GM23338 (cell line): ENCODE data around the gene BCAS1. TPM values are rescaled to one million over a fixed set of nuclear protein-coding genes. Genes with fewer than 3 reads are reported as not detected.

Experiments
- ATAC-seq: fragments of 200-7000 bp; cut with Tn5 transposase; 3 replicates; pipeline ENCODE4 v1.9.1; 2020
- DNase-seq: peaks from one replicate; pipeline ENCODE4 v3.0.0-alpha.2; 2015; ENCODE audit warnings: low spot score
- H2AFZ ChIP-seq: fragments of 200-600 bp; sonication (generic); 2 replicates; pipeline ENCODE4 v1.8.0; 2016; ENCODE audit warnings: antibody characterized with exemption, mild to moderate bottlenecking, moderate library complexity
- H3F3A ChIP-seq: fragments of 200-600 bp; sonication (generic); replicated peaks from 2 replicates; pipeline ENCODE4 v1.8.0; 2017; ENCODE audit warnings: antibody characterized with exemption, mixed run types, low read depth
- H3K27ac ChIP-seq: fragments of 200-600 bp; sonication (generic); 2 replicates; pipeline ENCODE4 v1.6.1; 2016; ENCODE audit warnings: low read depth
- H3K27me3 ChIP-seq: fragments of 200-600 bp; sonication (generic); 2 replicates; pipeline ENCODE4 v1.8.0; 2016; ENCODE audit warnings: mild to moderate bottlenecking, mixed run types, moderate library complexity; ENCODE audit not compliant: insufficient read depth
- H3K36me3 ChIP-seq: fragments of 200-600 bp; sonication (generic); 2 replicates; pipeline ENCODE4 v1.8.0; 2016; ENCODE audit warnings: mild to moderate bottlenecking; ENCODE audit not compliant: insufficient read depth
- H3K4me1 ChIP-seq: fragments of 200-600 bp; sonication (generic); 2 replicates; pipeline ENCODE4 v1.8.0; 2016; ENCODE audit warnings: mild to moderate bottlenecking, moderate library complexity; ENCODE audit not compliant: insufficient read depth
- H3K4me2 ChIP-seq: fragments of 200-600 bp; sonication (generic); 2 replicates; pipeline ENCODE4 v1.7.1; 2017; ENCODE audit warnings: mixed run types
- H3K4me3 ChIP-seq: fragments of 200-600 bp; sonication (generic); 2 replicates; pipeline ENCODE4 v1.6.1; 2016; ENCODE audit warnings: mixed run types
- H3K79me2 ChIP-seq: fragments of 200-600 bp; sonication (generic); replicated peaks from 2 replicates; pipeline ENCODE4 v1.8.0; 2017; ENCODE audit warnings: mild to moderate bottlenecking; ENCODE audit not compliant: insufficient read depth
- H3K9me2 ChIP-seq: fragments of 200-600 bp; sonication (generic); 2 replicates; pipeline ENCODE4 v1.8.0; 2017; ENCODE audit not compliant: insufficient read depth
- H4K20me1 ChIP-seq: fragments of 200-600 bp; sonication (generic); replicated peaks from 2 replicates; pipeline ENCODE4 v1.8.0; 2017; ENCODE audit warnings: mild to moderate bottlenecking; ENCODE audit not compliant: insufficient read depth
- H3K27ac Mint-ChIP-seq: 2 replicates; pipeline ENCODE4 v1.8.0; 2020; ENCODE audit warnings: inconsistent platforms, mild to moderate bottlenecking, moderate library complexity, mixed read lengths
- H3K27me3 Mint-ChIP-seq: 3 replicates; pipeline ENCODE4 v1.8.0; 2022; ENCODE audit warnings: low read depth, mild to moderate bottlenecking, moderate library complexity, mixed read lengths, inconsistent platforms; ENCODE audit not compliant: insufficient read depth, poor library complexity
- H3K36me3 Mint-ChIP-seq: 3 replicates; pipeline ENCODE4 v1.8.0; 2021; ENCODE audit warnings: low read depth, mild to moderate bottlenecking, inconsistent platforms, moderate library complexity, mixed read lengths
- H3K4me1 Mint-ChIP-seq: 3 replicates; pipeline ENCODE4 v1.8.0; 2020; ENCODE audit warnings: mild to moderate bottlenecking, inconsistent platforms, mixed read lengths
- H3K4me3 Mint-ChIP-seq: 3 replicates; pipeline ENCODE4 v1.8.0; 2021; ENCODE audit warnings: moderate library complexity, mild to moderate bottlenecking, inconsistent platforms, mixed read lengths
- H3K9me3 Mint-ChIP-seq: 3 replicates; pipeline ENCODE4 v1.8.0; 2020; ENCODE audit warnings: moderate library complexity, mild to moderate bottlenecking, inconsistent platforms, mixed read lengths
- EZH2 ChIP-seq: fragments of 200-600 bp; sonication (generic); IDR thresholded peaks from one replicate; pipeline ENCODE4 v1.8.0; 2017; ENCODE audit warnings: antibody characterized with exemption, mild to moderate bottlenecking, low read depth; ENCODE audit not compliant: unreplicated experiment
- EZH2phosphoT487 ChIP-seq: fragments of 200-600 bp; sonication (generic); IDR thresholded peaks from one replicate; pipeline ENCODE4 v1.8.1; 2018; ENCODE audit warnings: antibody characterized with exemption; ENCODE audit not compliant: unreplicated experiment
- POLR2AphosphoS5 ChIP-seq: IDR thresholded peaks from 2 replicates; pipeline ENCODE4 v1.6.1; 2016; ENCODE audit warnings: antibody characterized with exemption, low read depth
- STAT1 ChIP-seq: IDR thresholded peaks from one replicate; pipeline ENCODE4 v1.6.1; 2016; ENCODE audit warnings: antibody characterized with exemption; ENCODE audit not compliant: unreplicated experiment
- polyA plus RNA-seq: library from polyadenylated mRNA; unstranded; fragments of >200 nt; fragmentation: Nextera tagmentation; extraction: Ambion mirVana; gene quantifications from 2 replicates; pipeline ENCODE4 v1.2.1, GENCODE V29; 2016
- total RNA-seq: library from RNA; depleted of rRNA; stranded (reverse); fragments of >200 nt; shearing (Covaris generic); gene quantifications from 2 replicates; pipeline ENCODE4 v1.2.3, GENCODE V29; 2014
- TF ChIP-seq, protein P1 (sequence below): fragments of 250-450 bp; sonication (Bioruptor Pico); IDR thresholded peaks from 2 replicates; pipeline ENCODE4 v1.5.0; 2020; ENCODE audit warnings: mild to moderate bottlenecking, moderate library complexity
- TF ChIP-seq, protein P2 (sequence below): IDR thresholded peaks from one replicate; pipeline ENCODE4 v1.6.1; 2018; ENCODE audit warnings: antibody characterized with exemption; ENCODE audit not compliant: unreplicated experiment
- TF ChIP-seq, protein P3 (sequence below): IDR thresholded peaks from 2 replicates; pipeline ENCODE4 v1.6.1; 2016; ENCODE audit warnings: antibody characterized with exemption

Gene BCAS1
- total and polyA plus RNA-seq, 2 experiments from 2014 or later: 0.17 to 0.19 TPM

DNA sequence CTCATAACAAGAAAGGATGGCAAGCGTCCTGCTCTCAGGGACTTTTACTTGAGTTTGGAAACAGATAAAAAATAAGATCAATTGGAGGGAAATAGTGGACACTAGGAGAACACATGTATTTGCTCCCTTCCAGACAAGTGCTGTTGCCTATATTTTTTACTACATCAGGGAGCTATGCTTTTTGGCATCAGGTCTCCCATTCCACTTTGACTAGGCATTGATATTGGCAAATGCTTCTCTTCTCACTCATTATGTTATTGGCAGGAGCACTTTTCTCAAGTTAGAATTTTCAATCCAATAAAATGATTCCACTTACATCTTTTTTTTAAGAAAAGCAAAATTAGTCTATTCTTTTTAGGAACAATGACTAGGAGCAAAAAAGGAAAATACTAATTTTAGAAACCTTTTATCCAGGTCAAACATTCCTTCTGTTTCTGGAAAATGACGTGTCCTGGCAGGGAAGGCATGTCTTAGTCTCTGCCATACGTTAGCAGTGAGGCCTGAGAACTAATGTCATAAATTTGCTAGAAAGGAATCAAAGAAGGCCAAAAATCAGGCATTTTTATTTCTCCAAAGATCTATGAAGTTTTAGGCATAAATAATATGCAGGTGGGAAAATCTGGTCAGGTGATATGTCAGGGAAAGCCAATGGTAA lies 21.4 kb downstream of the BCAS1 start:
- TF ChIP-seq POLR2AphosphoS5 (no peak), STAT1 (no peak), EZH2phosphoT487 (no peak), EZH2 (no peak)
- TF ChIP-seq, protein P1, sequence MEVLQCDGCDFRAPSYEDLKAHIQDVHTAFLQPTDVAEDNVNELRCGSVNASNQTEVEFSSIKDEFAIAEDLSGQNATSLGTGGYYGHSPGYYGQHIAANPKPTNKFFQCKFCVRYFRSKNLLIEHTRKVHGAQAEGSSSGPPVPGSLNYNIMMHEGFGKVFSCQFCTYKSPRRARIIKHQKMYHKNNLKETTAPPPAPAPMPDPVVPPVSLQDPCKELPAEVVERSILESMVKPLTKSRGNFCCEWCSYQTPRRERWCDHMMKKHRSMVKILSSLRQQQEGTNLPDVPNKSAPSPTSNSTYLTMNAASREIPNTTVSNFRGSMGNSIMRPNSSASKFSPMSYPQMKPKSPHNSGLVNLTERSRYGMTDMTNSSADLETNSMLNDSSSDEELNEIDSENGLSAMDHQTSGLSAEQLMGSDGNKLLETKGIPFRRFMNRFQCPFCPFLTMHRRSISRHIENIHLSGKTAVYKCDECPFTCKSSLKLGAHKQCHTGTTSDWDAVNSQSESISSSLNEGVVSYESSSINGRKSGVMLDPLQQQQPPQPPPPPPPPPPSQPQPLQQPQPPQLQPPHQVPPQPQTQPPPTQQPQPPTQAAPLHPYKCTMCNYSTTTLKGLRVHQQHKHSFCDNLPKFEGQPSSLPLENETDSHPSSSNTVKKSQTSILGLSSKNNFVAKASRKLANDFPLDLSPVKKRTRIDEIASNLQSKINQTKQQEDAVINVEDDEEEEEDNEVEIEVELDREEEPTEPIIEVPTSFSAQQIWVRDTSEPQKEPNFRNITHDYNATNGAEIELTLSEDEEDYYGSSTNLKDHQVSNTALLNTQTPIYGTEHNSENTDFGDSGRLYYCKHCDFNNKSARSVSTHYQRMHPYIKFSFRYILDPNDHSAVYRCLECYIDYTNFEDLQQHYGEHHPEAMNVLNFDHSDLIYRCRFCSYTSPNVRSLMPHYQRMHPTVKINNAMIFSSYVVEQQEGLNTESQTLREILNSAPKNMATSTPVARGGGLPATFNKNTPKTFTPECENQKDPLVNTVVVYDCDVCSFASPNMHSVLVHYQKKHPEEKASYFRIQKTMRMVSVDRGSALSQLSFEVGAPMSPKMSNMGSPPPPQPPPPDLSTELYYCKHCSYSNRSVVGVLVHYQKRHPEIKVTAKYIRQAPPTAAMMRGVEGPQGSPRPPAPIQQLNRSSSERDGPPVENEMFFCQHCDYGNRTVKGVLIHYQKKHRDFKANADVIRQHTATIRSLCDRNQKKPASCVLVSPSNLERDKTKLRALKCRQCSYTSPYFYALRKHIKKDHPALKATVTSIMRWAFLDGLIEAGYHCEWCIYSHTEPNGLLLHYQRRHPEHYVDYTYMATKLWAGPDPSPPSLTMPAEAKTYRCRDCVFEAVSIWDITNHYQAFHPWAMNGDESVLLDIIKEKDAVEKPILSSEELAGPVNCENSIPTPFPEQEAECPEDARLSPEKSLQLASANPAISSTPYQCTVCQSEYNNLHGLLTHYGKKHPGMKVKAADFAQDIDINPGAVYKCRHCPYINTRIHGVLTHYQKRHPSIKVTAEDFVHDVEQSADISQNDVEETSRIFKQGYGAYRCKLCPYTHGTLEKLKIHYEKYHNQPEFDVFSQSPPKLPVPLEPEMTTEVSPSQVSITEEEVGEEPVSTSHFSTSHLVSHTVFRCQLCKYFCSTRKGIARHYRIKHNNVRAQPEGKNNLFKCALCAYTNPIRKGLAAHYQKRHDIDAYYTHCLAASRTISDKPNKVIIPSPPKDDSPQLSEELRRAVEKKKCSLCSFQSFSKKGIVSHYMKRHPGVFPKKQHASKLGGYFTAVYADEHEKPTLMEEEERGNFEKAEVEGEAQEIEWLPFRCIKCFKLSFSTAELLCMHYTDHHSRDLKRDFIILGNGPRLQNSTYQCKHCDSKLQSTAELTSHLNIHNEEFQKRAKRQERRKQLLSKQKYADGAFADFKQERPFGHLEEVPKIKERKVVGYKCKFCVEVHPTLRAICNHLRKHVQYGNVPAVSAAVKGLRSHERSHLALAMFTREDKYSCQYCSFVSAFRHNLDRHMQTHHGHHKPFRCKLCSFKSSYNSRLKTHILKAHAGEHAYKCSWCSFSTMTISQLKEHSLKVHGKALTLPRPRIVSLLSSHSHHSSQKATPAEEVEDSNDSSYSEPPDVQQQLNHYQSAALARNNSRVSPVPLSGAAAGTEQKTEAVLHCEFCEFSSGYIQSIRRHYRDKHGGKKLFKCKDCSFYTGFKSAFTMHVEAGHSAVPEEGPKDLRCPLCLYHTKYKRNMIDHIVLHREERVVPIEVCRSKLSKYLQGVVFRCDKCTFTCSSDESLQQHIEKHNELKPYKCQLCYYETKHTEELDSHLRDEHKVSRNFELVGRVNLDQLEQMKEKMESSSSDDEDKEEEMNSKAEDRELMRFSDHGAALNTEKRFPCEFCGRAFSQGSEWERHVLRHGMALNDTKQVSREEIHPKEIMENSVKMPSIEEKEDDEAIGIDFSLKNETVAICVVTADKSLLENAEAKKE (CRISPR knock-in tag): no peak
- TF ChIP-seq, protein P2, sequence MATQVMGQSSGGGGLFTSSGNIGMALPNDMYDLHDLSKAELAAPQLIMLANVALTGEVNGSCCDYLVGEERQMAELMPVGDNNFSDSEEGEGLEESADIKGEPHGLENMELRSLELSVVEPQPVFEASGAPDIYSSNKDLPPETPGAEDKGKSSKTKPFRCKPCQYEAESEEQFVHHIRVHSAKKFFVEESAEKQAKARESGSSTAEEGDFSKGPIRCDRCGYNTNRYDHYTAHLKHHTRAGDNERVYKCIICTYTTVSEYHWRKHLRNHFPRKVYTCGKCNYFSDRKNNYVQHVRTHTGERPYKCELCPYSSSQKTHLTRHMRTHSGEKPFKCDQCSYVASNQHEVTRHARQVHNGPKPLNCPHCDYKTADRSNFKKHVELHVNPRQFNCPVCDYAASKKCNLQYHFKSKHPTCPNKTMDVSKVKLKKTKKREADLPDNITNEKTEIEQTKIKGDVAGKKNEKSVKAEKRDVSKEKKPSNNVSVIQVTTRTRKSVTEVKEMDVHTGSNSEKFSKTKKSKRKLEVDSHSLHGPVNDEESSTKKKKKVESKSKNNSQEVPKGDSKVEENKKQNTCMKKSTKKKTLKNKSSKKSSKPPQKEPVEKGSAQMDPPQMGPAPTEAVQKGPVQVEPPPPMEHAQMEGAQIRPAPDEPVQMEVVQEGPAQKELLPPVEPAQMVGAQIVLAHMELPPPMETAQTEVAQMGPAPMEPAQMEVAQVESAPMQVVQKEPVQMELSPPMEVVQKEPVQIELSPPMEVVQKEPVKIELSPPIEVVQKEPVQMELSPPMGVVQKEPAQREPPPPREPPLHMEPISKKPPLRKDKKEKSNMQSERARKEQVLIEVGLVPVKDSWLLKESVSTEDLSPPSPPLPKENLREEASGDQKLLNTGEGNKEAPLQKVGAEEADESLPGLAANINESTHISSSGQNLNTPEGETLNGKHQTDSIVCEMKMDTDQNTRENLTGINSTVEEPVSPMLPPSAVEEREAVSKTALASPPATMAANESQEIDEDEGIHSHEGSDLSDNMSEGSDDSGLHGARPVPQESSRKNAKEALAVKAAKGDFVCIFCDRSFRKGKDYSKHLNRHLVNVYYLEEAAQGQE: no peak
- TF ChIP-seq, protein P3, sequence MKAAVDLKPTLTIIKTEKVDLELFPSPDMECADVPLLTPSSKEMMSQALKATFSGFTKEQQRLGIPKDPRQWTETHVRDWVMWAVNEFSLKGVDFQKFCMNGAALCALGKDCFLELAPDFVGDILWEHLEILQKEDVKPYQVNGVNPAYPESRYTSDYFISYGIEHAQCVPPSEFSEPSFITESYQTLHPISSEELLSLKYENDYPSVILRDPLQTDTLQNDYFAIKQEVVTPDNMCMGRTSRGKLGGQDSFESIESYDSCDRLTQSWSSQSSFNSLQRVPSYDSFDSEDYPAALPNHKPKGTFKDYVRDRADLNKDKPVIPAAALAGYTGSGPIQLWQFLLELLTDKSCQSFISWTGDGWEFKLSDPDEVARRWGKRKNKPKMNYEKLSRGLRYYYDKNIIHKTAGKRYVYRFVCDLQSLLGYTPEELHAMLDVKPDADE: no peak
- H3K4me2 ChIP-seq: no peak overlapping the region
- DNase-seq: no peak
- no peaks in the 10 kb centered on the region for H3K4me1 Mint-ChIP-seq
- no peak overlapping the region for H3K4me3 Mint-ChIP-seq
- no peak overlapping the region for H3K27ac ChIP-seq
- H3K36me3 ChIP-seq: no peaks in the 10 kb centered on the region
- H3F3A ChIP-seq: no peaks in the 10 kb centered on the region
- 0 out of 2 replicates have a peak, but pooled peaks cover 5% of the 10 kb centered on the region for H3K9me2 ChIP-seq
- H3K9me3 Mint-ChIP-seq: no peaks in the 10 kb centered on the region
- H3K27me3 ChIP-seq: no peaks in the 10 kb centered on the region
- no peaks in the 10 kb centered on the region for H4K20me1 ChIP-seq
- no peaks in the 10 kb centered on the region for H3K36me3 Mint-ChIP-seq
- 0 out of 2 replicates have a peak, but pooled peaks cover 5% of the 10 kb centered on the region for H3K4me1 ChIP-seq
- no peak for ATAC-seq
- no peak overlapping the region for H3K4me3 ChIP-seq
- no peak overlapping the region for H2AFZ ChIP-seq
- no peaks in the 10 kb centered on the region for H3K27me3 Mint-ChIP-seq
- H3K27ac Mint-ChIP-seq: no peak overlapping the region
- H3K79me2 ChIP-seq: no peaks in the 10 kb centered on the region
